Kidney (tissue), 14 donors: Measurements from ENCODE around the gene RAD18. TPM values are rescaled to one million over a fixed set of nuclear protein-coding genes. Genes with fewer than 3 reads are reported as not detected.

Experiments
- DNase-seq, 5 donors: peaks; one replicate each; pipeline ENCODE4 v3.0.0-alpha.2; 2013 to 2020
- FAIRE-seq: peaks from 2 replicates; lab custom pipeline; 2012; peaks lifted over from hg19 to GRCh38; lab: Jason Lieb, UNC
- H3K27ac ChIP-seq, 2 donors: one replicate each; pipeline ENCODE4 v1.7.0; 2013; ENCODE audit warnings: low read depth in 2 of 2, low read length in 2 of 2, inconsistent platforms in 1 of 2
- H3K27me3 ChIP-seq: one replicate; pipeline ENCODE4 v1.7.1; 2013; ENCODE audit warnings: low read length, inconsistent platforms; ENCODE audit not compliant: control insufficient read depth, insufficient read depth
- H3K36me3 ChIP-seq, 3 donors: one replicate each; pipeline versions ENCODE4 v1.7.0 to v1.7.1; 2013; ENCODE audit warnings: low read length in 3 of 3, control low read depth in 1 of 3, inconsistent platforms in 1 of 3; ENCODE audit not compliant: insufficient read depth in 3 of 3, control insufficient read depth in 2 of 3
- H3K4me1 ChIP-seq, 3 donors: one replicate each; pipeline versions ENCODE4 v1.7.0 to v1.7.1; 2013; ENCODE audit warnings: low read length in 3 of 3, inconsistent platforms in 1 of 3, low read depth in 1 of 3; ENCODE audit not compliant: control insufficient read depth in 2 of 3, insufficient read depth in 2 of 3
- H3K4me3 ChIP-seq, 3 donors: one replicate each; pipeline versions ENCODE4 v1.7.0 to v1.8.1; 2013; ENCODE audit warnings: low read length in 3 of 3, control low read depth in 1 of 3, inconsistent platforms in 1 of 3
- H3K9ac ChIP-seq, 3 donors: one replicate each; pipeline versions ENCODE4 v1.7.0 to v1.7.1; 2013; ENCODE audit warnings: low read length in 3 of 3, control low read depth in 1 of 3, inconsistent platforms in 1 of 3
- H3K9me3 ChIP-seq, 3 donors: one replicate each; pipeline versions ENCODE4 v1.7.0 to v1.7.1; 2013; ENCODE audit warnings: low read length in 3 of 3, control low read depth in 1 of 3, inconsistent platforms in 1 of 3; ENCODE audit not compliant: control insufficient read depth in 2 of 3, insufficient read depth in 1 of 3
- intact Hi-C: fragments of 100-400 bp; cut with DNase I; formaldehyde crosslinking; loops from one replicate; pipeline ENCODE4 v1.11.1; 2022
- polyA plus RNA-seq: library from polyadenylated mRNA; stranded (reverse); fragments of 350-450 nt; fragmentation: Illumina TruSeq; extraction: RNeasy Lipid Tissue Mini Kit (QIAGEN cat#74804); gene quantifications from one replicate; pipeline ENCODE4 v1.2.3, GENCODE V29; 2014; ENCODE audit warnings: low read depth, low replicate concordance; ENCODE audit not compliant: insufficient read depth
- total RNA-seq: library from RNA; stranded (reverse); fragmentation: NEBNext Ultra II Directional; extraction: Animal tissue kit (Norgen Biotek cat#: 25700); gene quantifications from one replicate; pipeline ENCODE4 v1.2.1, GENCODE V29; 2021
- TF ChIP-seq, protein P1 (sequence below): IDR thresholded peaks from 3 replicates; pipeline ENCODE4 v1.5.1; 2012; ENCODE audit warnings: mild to moderate bottlenecking, moderate library complexity, borderline replicate concordance; ENCODE audit not compliant: insufficient read depth; ENCODE audit errors: extremely low read depth
- donor health status: control.
- donor health status: control.
- donor health status: control.
- donor health status: control.
- donor health status: control.
- donor health status: DM: yes; HTN: yes; CAD: no.
- donor health status: Normal renal cell carcinoma (clear cell type).

Gene RAD18
- total and polyA plus RNA-seq, 2 donors from 2014 or later = 3.1 to 8.0 TPM

DNA sequence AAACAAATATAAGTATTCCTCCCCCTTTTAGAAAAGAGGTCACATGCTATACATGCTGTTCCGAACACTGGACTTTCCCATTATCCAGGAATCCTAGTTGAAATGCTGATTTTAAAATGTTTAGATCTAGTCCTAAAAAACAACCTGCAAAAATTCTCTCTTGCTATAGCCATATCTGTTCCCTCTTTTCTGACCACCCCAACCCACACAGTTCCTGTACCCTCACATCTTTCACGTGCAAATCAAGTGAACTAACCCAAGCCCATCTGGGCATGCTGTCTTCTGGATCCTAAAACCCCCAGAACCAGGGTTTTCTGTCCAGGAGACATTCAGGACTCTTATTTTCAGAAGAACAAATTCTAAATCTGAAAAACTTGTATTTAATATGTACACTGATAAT, 67.4 kb downstream of the RAD18 start:
- no peaks in the 10 kb centered on the region for H3K36me3 ChIP-seq
- H3K9me3 ChIP-seq = no peaks in the 10 kb centered on the region
- H3K4me1 ChIP-seq = no peaks in the 10 kb centered on the region
- FAIRE-seq (no peak), DNase-seq (no peak)
- no peaks in the 10 kb centered on the region for H3K27me3 ChIP-seq
- intact Hi-C loops = no loop called here
- H3K9ac ChIP-seq = no peak overlapping the region
- no peak overlapping the region for H3K4me3 ChIP-seq
- TF ChIP-seq, protein P1, sequence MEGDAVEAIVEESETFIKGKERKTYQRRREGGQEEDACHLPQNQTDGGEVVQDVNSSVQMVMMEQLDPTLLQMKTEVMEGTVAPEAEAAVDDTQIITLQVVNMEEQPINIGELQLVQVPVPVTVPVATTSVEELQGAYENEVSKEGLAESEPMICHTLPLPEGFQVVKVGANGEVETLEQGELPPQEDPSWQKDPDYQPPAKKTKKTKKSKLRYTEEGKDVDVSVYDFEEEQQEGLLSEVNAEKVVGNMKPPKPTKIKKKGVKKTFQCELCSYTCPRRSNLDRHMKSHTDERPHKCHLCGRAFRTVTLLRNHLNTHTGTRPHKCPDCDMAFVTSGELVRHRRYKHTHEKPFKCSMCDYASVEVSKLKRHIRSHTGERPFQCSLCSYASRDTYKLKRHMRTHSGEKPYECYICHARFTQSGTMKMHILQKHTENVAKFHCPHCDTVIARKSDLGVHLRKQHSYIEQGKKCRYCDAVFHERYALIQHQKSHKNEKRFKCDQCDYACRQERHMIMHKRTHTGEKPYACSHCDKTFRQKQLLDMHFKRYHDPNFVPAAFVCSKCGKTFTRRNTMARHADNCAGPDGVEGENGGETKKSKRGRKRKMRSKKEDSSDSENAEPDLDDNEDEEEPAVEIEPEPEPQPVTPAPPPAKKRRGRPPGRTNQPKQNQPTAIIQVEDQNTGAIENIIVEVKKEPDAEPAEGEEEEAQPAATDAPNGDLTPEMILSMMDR = no peak
- no peak overlapping the region for H3K27ac ChIP-seq

DNA sequence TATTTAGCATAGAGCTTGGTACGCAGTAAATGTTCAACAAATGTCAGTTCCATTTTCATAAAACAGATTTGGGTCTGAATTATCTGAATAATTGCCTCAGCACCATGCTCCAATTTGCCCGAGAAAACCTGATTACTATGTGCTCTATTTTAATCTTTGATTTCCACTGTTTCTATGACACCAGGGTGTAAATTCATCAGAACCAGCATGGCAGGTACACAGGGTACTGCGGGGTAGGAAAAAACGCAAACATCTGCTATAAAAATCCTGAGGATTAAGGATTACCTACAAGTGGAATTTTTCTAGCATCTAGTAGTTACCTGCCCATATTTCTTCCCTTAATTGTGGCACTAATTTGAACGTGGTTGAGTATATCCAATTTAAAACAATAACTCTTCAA, 70.3 kb downstream of the RAD18 start:
- no peaks in the 10 kb centered on the region for H3K27me3 ChIP-seq
- no peaks in the 10 kb centered on the region for H3K9me3 ChIP-seq
- no peak for FAIRE-seq
- no peak overlapping the region for H3K9ac ChIP-seq
- H3K4me1 ChIP-seq = no peaks in the 10 kb centered on the region
- no peak overlapping the region for H3K4me3 ChIP-seq
- TF ChIP-seq, protein P1 = no peak
- no peak overlapping the region for H3K27ac ChIP-seq
- intact Hi-C loops = no loop called here
- no peaks in the 10 kb centered on the region for H3K36me3 ChIP-seq
- no peak for DNase-seq

GRCh38 chr3:8891774-8892173, 71.5 kb downstream of the RAD18 start:
- TF ChIP-seq, protein P1 = no peak
- FAIRE-seq = no peak

GRCh38 chr3:8891303-8891702, 72.0 kb downstream of the RAD18 start:
- TF ChIP-seq, protein P1 = no peak
- H3K4me3 ChIP-seq = no peak overlapping the region
- no peak overlapping the region for H3K27ac ChIP-seq
- H3K9me3 ChIP-seq = no peaks in the 10 kb centered on the region
- FAIRE-seq = no peak
- no peaks in the 10 kb centered on the region for H3K36me3 ChIP-seq
- no peaks in the 10 kb centered on the region for H3K27me3 ChIP-seq
- H3K4me1 ChIP-seq = no peaks in the 10 kb centered on the region
- intact Hi-C loops = no loop called here
- no peak overlapping the region for H3K9ac ChIP-seq
- no peak for DNase-seq

More at GRCh38 chr3:8891774-8892173, 71.5 kb downstream of the RAD18 start:
- no peak for DNase-seq
- intact Hi-C loops = no loop called here
- H3K36me3 ChIP-seq = no peaks in the 10 kb centered on the region
- H3K9ac ChIP-seq = no peak overlapping the region
- no peaks in the 10 kb centered on the region for H3K27me3 ChIP-seq
- H3K9me3 ChIP-seq = no peaks in the 10 kb centered on the region
- H3K27ac ChIP-seq = no peak overlapping the region
- H3K4me3 ChIP-seq = no peak overlapping the region
- H3K4me1 ChIP-seq = no peaks in the 10 kb centered on the region
